A673 (cell line): Measurements from ENCODE around the gene C14orf39. TPM values are rescaled to one million over a fixed set of nuclear protein-coding genes. Genes with fewer than 3 reads are reported as not detected.

ENCODE experiments used
- BruUV-seq: library from RNA; stranded (reverse); fragments of 400-500 nt; replicated peaks from 2 replicates; lab custom pipeline; 2021; lab: Mats Ljungman, UMichigan
- CTCF ChIA-PET: fragments of 300-600 bp; sonication (Branson Sonifier 250); formaldehyde crosslinking; loops from one replicate; lab custom pipeline; 2022; ENCODE audit warnings: antibody characterized with exemption; lab: Charles Lee
- POLR2A ChIA-PET: fragments of 300-600 bp; sonication (Branson Sonifier 250); formaldehyde crosslinking; loops from one replicate; lab custom pipeline; 2022; ENCODE audit warnings: antibody characterized with exemption; ENCODE audit not compliant: low non-redundant PET; lab: Charles Lee
- DNase-seq: peaks from one replicate; pipeline ENCODE4 v3.0.0-alpha.2; 2015; ENCODE audit warnings: low spot score
- H3K27ac ChIP-seq: fragments of 200-600 bp; sonication (generic); 2 replicates; pipeline ENCODE4 v1.5.1; 2016; ENCODE audit warnings: mixed run types, low read depth, mild to moderate bottlenecking, mixed read lengths, antibody characterized with exemption, low read length; ENCODE audit not compliant: poor library complexity, severe bottlenecking
- H3K27me3 ChIP-seq: fragments of 200-600 bp; sonication (generic); replicated peaks from 2 replicates; pipeline ENCODE4 v1.6.1; 2017; ENCODE audit warnings: mixed run types, low read depth, mild to moderate bottlenecking, mixed read lengths, antibody characterized with exemption, low read length; ENCODE audit not compliant: insufficient read depth, poor library complexity
- H3K36me3 ChIP-seq: fragments of 200-600 bp; sonication (generic); 2 replicates; pipeline ENCODE4 v1.6.1; 2016; ENCODE audit warnings: mixed run types, mild to moderate bottlenecking, mixed read lengths, antibody characterized with exemption, low read length; ENCODE audit not compliant: insufficient read depth, poor library complexity, severe bottlenecking
- H3K4me1 ChIP-seq: fragments of 200-600 bp; sonication (generic); 2 replicates; pipeline ENCODE4 v1.6.1; 2017; ENCODE audit warnings: mixed run types, mild to moderate bottlenecking, mixed read lengths, antibody characterized with exemption, low read length; ENCODE audit not compliant: insufficient read depth, poor library complexity, severe bottlenecking
- H3K4me3 ChIP-seq: fragments of 200-600 bp; sonication (generic); 2 replicates; pipeline ENCODE4 v1.5.1; 2016; ENCODE audit warnings: low read depth, mixed run types, mild to moderate bottlenecking, mixed read lengths, low read length; ENCODE audit not compliant: poor library complexity, severe bottlenecking
- H3K9me3 ChIP-seq: fragments of 200-600 bp; sonication (generic); 2 replicates; pipeline ENCODE4 v1.6.1; 2016; ENCODE audit warnings: mixed run types, low read depth, mild to moderate bottlenecking, mixed read lengths, antibody characterized with exemption, low read length; ENCODE audit not compliant: poor library complexity, severe bottlenecking
- CTCF ChIP-seq: fragments of 300-800, 200-600 bp; sonication (generic); conservative IDR thresholded peaks from 2 replicates; pipeline ENCODE4 v1.5.1; 2017; ENCODE audit warnings: low read depth, mild to moderate bottlenecking, antibody characterized with exemption, low read length, moderate library complexity, mixed read lengths
- EZH2 ChIP-seq: fragments of 200-600 bp; sonication (generic); IDR thresholded peaks from 2 replicates; pipeline ENCODE4 v1.6.1; 2017; ENCODE audit warnings: borderline replicate concordance, low read depth, mild to moderate bottlenecking, mixed read lengths, antibody characterized with exemption, low read length; ENCODE audit not compliant: poor library complexity, severe bottlenecking
- intact Hi-C: fragments of 100-400 bp; cut with micrococcal nuclease; formaldehyde crosslinking; loops from one replicate; pipeline ENCODE4 v1.10.0; 2022; ENCODE audit not compliant: unreplicated experiment
- total RNA-seq: library from RNA; stranded (reverse); gene quantifications from 2 replicates; pipeline ENCODE4 v1.2.3, GENCODE V29; 2021

C14orf39 gene
- total RNA-seq, 1 experiment from 2014 or later: 3.1 TPM

GRCh38 chr14:60490270-60490669, 4.4 kb upstream of the C14orf39 start:
- no peak for DNase-seq
- H3K4me3 ChIP-seq: no peak overlapping the region
- no peak overlapping the region for H3K27ac ChIP-seq
- no peaks in the 10 kb centered on the region for H3K4me1 ChIP-seq
- H3K9me3 ChIP-seq: no peaks in the 10 kb centered on the region
- TF ChIP-seq EZH2 (no peak), CTCF (no peak)
- peaks cover 12% of the 10 kb centered on the region for H3K27me3 ChIP-seq
- CTCF ChIA-PET: no interaction called here
- POLR2A ChIA-PET: no interaction called here
- no TSS peak for BruUV-seq
- no peaks in the 10 kb centered on the region for H3K36me3 ChIP-seq
- intact Hi-C loops: no loop called here

- DNase-seq: peak; percentile 33
- Histone ChIP-seq H3K4me1 (no peaks in the 10 kb centered on the region), H3K9me3 (no peaks in the 10 kb centered on the region), H3K36me3 (no peaks in the 10 kb centered on the region), H3K4me3 (no peak overlapping the region), H3K27ac (no peak overlapping the region), H3K27me3 (peaks cover 24% of the 10 kb centered on the region)
- peak; percentile 46; the same call in 1 of the 2 replicates for TF ChIP-seq CTCF
- no peak for TF ChIP-seq EZH2
- CTCF ChIA-PET: no interaction called here
- intact Hi-C loops: loop anchor here (1.0 to 5.0 kb wide), 2 partner anchors 138 to 221 kb away; no protein-coding TSS in a partner anchor
- no TSS peak for BruUV-seq
- POLR2A ChIA-PET: no interaction called here
These were observed 2.3 kb upstream of the C14orf39 start for GRCh38 chr14:60488175-60488574.

GRCh38 chr14:60487211-60487610, 1.3 kb upstream of the C14orf39 start:
- POLR2A ChIA-PET: no interaction called here
- CTCF ChIA-PET: interaction anchor here (0.6 to 1.3 kb wide), 2 partner anchors 155 to 1692 kb away, joined by 3 read pairs; no protein-coding TSS in a partner anchor
- intact Hi-C loops: loop anchor here (5.0 kb wide), 1 partner anchor 220 kb away; no protein-coding TSS in a partner anchor

More at GRCh38 chr14:60487211-60487610, 1.3 kb upstream of the C14orf39 start:
- H3K4me3 ChIP-seq: no peak overlapping the region
- no TSS peak for BruUV-seq
- no peaks in the 10 kb centered on the region for H3K4me1 ChIP-seq
- no peaks in the 10 kb centered on the region for H3K36me3 ChIP-seq
- no peak for DNase-seq
- peaks cover 24% of the 10 kb centered on the region for H3K27me3 ChIP-seq
- H3K9me3 ChIP-seq: no peaks in the 10 kb centered on the region
- no peak for TF ChIP-seq EZH2
- TF ChIP-seq CTCF: no peak
- no peak overlapping the region for H3K27ac ChIP-seq
